Measurements from ENCODE around the gene AMY1A.
"Not testable (repeated sequence)": the region's sequence is repeated elsewhere in the genome, so short reads cannot be mapped to it uniquely, and the experiment has no call there.

- not testable (repeated sequence) for TF ChIP-seq EZH2 (IDR thresholded peaks at IDR 0.05); POLR2AphosphoS5 (IDR thresholded peaks at IDR 0.05; ENCODE audit: borderline replicate concordance, low read depth, low read length)
Observed at GRCh38 chr1:103696110-103696509, 40.5 kb downstream of the AMY1A start, which contains the start of gene AMY1B.

Measured in SK-N-MC (cell line).